ENCODE data around the gene TSPEAR.
"Not testable (repeated sequence)": the region's sequence is repeated elsewhere in the genome, so short reads cannot be mapped to it uniquely, and the experiment has no call there.

The TSPEAR gene

GRCh38 chr21:44670642-44671432 is 40.5 kb downstream of the TSPEAR start:
- Histone ChIP-seq H3K27ac (no peak overlapping the region), H3K9me3 (peaks cover 4 to 32% (median 18%) of the 10 kb centered on the region in 3 donors), H3K4me1 (no peaks in the 10 kb centered on the region), H3K27me3 (no peaks in the 10 kb centered on the region), H3K36me3 (no peaks in the 10 kb centered on the region), H3K4me3 (no peak overlapping the region)
- intact Hi-C loops (cut with DNase I; ENCODE audit: low total_unique reads): no loop called here
- peak in 1 of 2 donors; percentile 40 for DNase-seq
- no peak for TF ChIP-seq CTCF (IDR thresholded peaks at IDR 0.05)

- no peak for TF ChIP-seq CTCF (IDR thresholded peaks at IDR 0.05)
- peaks cover 1 to 21% (median 16%) of the 10 kb centered on the region in 3 donors for H3K9me3 ChIP-seq
- H3K27ac ChIP-seq: no peak overlapping the region
- no peaks in the 10 kb centered on the region for H3K36me3 ChIP-seq
- DNase-seq: no peak
- no peaks in the 10 kb centered on the region for H3K4me1 ChIP-seq
- H3K27me3 ChIP-seq: no peaks in the 10 kb centered on the region
- H3K4me3 ChIP-seq: no peak overlapping the region
- intact Hi-C loops (cut with DNase I; ENCODE audit: low total_unique reads): no loop called here
Observed at GRCh38 chr21:44667612-44668011, 43.8 kb downstream of the TSPEAR start.

- H3K4me3 ChIP-seq: no peak within 1 kb of the TSS
- no peaks in the 10 kb centered on the region for H3K4me1 ChIP-seq
- no peak within 1 kb of the TSS for H3K27ac ChIP-seq
- H3K27me3 ChIP-seq: no peaks in the 10 kb centered on the region
- peak in 1 of 2 donors; percentile 53 for DNase-seq
- peaks cover 0 to 13% (median 6%) of the 10 kb centered on the region in 3 donors for H3K9me3 ChIP-seq
- intact Hi-C loops (cut with DNase I; ENCODE audit: low total_unique reads): no loop called here
- H3K36me3 ChIP-seq: no peaks in the 10 kb centered on the region
- TF ChIP-seq CTCF (IDR thresholded peaks at IDR 0.05): no peak
Observed at GRCh38 chr21:44666401-44667320, 44.7 kb downstream of the TSPEAR start, which contains the start of gene KRTAP12-2. Gene KRTAP12-2 (minus strand): TSS chr21:44666927. CDS start chr21:44666886, 41 bp downstream.

- no peak overlapping the region for H3K4me3 ChIP-seq
- H3K4me1 ChIP-seq: no peaks in the 10 kb centered on the region
- no peak for DNase-seq
- no peaks in the 10 kb centered on the region for H3K36me3 ChIP-seq
- no peak for TF ChIP-seq CTCF (IDR thresholded peaks at IDR 0.05)
- H3K27me3 ChIP-seq: no peaks in the 10 kb centered on the region
- intact Hi-C loops (cut with DNase I; ENCODE audit: low total_unique reads): no loop called here
- H3K9me3 ChIP-seq: peaks cover 0 to 5% (median 0%) of the 10 kb centered on the region in 3 donors
- H3K27ac ChIP-seq: no peak overlapping the region
Observed at GRCh38 chr21:44664691-44665090, 46.7 kb downstream of the TSPEAR start.

- H3K4me1 ChIP-seq; H3K36me3 ChIP-seq; DNase-seq; intact Hi-C loops (cut with DNase I; ENCODE audit: low total_unique reads); H3K27ac ChIP-seq; H3K4me3 ChIP-seq; H3K9me3 ChIP-seq: not testable (repeated sequence)
- peaks cover 0 to 14% of the 10 kb centered on the region in 2 donors for H3K27me3 ChIP-seq
Observed at GRCh38 chr21:44661567-44661966, 49.8 kb downstream of the TSPEAR start.

Data from tibial artery (tissue), 4 donors.